ENCODE data around the gene NKX2-1. TPM values are rescaled to one million over a fixed set of nuclear protein-coding genes. Genes with fewer than 3 reads are reported as not detected.
"Not testable (repeated sequence)": the region's sequence is repeated elsewhere in the genome, so short reads cannot be mapped to it uniquely, and the experiment has no call there.

Gene NKX2-1
- total RNA-seq, 1 experiment from 2014 or later: not detected

DNA sequence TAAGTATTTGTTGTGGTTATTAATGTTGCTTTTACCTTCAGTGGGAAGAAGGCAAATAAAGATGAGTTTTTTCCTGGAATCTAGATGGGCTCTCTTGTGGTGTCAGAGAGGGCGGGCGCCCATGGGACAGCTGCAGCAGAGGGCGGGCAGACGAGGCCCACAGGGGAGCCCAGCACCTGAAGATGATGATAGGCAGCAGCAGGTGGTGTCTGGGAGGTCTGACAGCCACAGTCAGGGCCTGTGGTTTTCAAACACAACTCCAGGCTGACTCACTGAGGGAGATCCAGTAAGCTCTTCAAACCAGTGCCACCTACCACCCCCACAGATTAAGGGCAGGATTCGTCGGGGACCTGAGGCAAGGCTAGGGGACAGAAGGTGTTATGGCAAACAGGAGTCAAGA lies 42.8 kb downstream of the NKX2-1 start:
- no peak overlapping the region for H3K27ac ChIP-seq (ENCODE audit: insufficient read length, low read depth, low read length)
- H3K9me3 Mint-ChIP-seq: no peaks in the 10 kb centered on the region

DNA sequence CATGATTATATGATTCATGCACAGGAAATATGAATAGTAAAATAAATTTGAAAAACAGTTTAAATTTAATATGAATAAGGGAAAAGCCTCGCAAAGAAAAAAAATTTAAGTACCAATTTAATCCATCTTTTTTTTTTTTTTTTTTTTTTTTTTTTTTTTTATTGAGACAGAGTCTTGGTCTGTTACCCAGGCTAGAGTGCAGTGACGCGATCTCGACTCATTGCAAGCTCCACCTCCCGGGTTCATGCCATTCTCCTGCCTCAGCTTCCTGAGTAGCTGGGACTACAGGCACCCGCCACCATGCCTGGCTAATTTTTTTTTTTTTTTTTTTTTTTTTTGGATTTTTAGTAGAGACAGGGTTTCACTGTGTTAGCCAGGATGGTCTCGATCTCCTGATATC lies 44.0 kb downstream of the NKX2-1 start:
- not testable (repeated sequence) for H2AFZ ChIP-seq (ENCODE audit: low read length)

More for the DNA sequence above, 42.8 kb downstream of the NKX2-1 start:
- H3K9ac ChIP-seq (ENCODE audit: extremely low read depth, insufficient read length, low read length): no peak overlapping the region
- no peak overlapping the region for H2BK15ac ChIP-seq (ENCODE audit: low read depth, low read length)
- no peak overlapping the region for H2BK12ac ChIP-seq (ENCODE audit: insufficient read length, low read depth, low read length)
- no peaks in the 10 kb centered on the region for H3K4me1 ChIP-seq (ENCODE audit: insufficient read depth, low read length)
- no peak overlapping the region for H2BK5ac ChIP-seq (ENCODE audit: insufficient read length, low read length)
- no peak overlapping the region for H2AFZ ChIP-seq (ENCODE audit: low read length)
- no peaks in the 10 kb centered on the region for H3K23me2 ChIP-seq (ENCODE audit: insufficient read length, low read depth, low read length, poor library complexity, severe bottlenecking)
- no peak overlapping the region for H2AK5ac ChIP-seq (ENCODE audit: insufficient read length, low read length)
- H3K4ac ChIP-seq (ENCODE audit: low read depth, low read length): no peak overlapping the region
- peak overlapping the region in 1 of 3 experiments; percentile 42; a peak in 1 of 7 replicates for H3K27ac Mint-ChIP-seq
- H4K8ac ChIP-seq (replicated peaks; ENCODE audit: insufficient read length, low read depth, low read length): no peak overlapping the region
- H3K23ac ChIP-seq (ENCODE audit: insufficient read length, low read depth, low read length): no peak overlapping the region
- TF ChIP-seq, protein P1, sequence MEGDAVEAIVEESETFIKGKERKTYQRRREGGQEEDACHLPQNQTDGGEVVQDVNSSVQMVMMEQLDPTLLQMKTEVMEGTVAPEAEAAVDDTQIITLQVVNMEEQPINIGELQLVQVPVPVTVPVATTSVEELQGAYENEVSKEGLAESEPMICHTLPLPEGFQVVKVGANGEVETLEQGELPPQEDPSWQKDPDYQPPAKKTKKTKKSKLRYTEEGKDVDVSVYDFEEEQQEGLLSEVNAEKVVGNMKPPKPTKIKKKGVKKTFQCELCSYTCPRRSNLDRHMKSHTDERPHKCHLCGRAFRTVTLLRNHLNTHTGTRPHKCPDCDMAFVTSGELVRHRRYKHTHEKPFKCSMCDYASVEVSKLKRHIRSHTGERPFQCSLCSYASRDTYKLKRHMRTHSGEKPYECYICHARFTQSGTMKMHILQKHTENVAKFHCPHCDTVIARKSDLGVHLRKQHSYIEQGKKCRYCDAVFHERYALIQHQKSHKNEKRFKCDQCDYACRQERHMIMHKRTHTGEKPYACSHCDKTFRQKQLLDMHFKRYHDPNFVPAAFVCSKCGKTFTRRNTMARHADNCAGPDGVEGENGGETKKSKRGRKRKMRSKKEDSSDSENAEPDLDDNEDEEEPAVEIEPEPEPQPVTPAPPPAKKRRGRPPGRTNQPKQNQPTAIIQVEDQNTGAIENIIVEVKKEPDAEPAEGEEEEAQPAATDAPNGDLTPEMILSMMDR (conservative IDR thresholded peaks at IDR 0.05): no peak
- H3K14ac ChIP-seq (ENCODE audit: insufficient read depth, low read length): no peak overlapping the region
- H3K4me2 ChIP-seq (ENCODE audit: insufficient read depth, insufficient read length, low read length): no peak overlapping the region
- H3K9me3 ChIP-seq (ENCODE audit: control insufficient read depth, low read depth, low read length): no peaks in the 10 kb centered on the region
- no peaks in the 10 kb centered on the region for H3K79me2 ChIP-seq (ENCODE audit: insufficient read depth, low read length)
- H3K18ac ChIP-seq (ENCODE audit: insufficient read length, low read depth, low read length): no peak overlapping the region
- H3K56ac ChIP-seq (ENCODE audit: insufficient read length, low read depth, low read length): no peak overlapping the region
- no peaks in the 10 kb centered on the region for H3K27me3 ChIP-seq (ENCODE audit: insufficient read depth, low read length)
- no peak overlapping the region for H4K5ac ChIP-seq (ENCODE audit: insufficient read length, low read depth, low read length)
- H4K20me1 ChIP-seq (ENCODE audit: control insufficient read depth, insufficient read depth, insufficient read length): no peaks in the 10 kb centered on the region
- DNase-seq: no peak
- WGBS (ENCODE audit: extremely low coverage, insufficient read length, low lambda C conversion rate): no CpG with 5 or more reads among the region's 6 CpGs
- no peak overlapping the region for H3K4me3 Mint-ChIP-seq
- H4K91ac ChIP-seq (ENCODE audit: insufficient read length, low read depth, low read length): no peak overlapping the region
- no peak overlapping the region for H2BK20ac ChIP-seq (ENCODE audit: low read depth, low read length, poor library complexity, severe bottlenecking)
- no peaks in the 10 kb centered on the region for H3K4me1 Mint-ChIP-seq
- no peaks in the 10 kb centered on the region; a peak in 1 of 7 replicates for H3K36me3 Mint-ChIP-seq (ENCODE audit: insufficient read depth in 1 of 3, low read depth in 3 of 3)
- H2BK120ac ChIP-seq (ENCODE audit: low read depth, low read length, poor library complexity, severe bottlenecking): no peak overlapping the region
- no peaks in the 10 kb centered on the region for H3K79me1 ChIP-seq (ENCODE audit: insufficient read depth, low read depth, low read length, poor library complexity, severe bottlenecking)
- peaks cover 68% of the 10 kb centered on the region for H3K27me3 Mint-ChIP-seq (ENCODE audit: low read depth)
- H3T11ph ChIP-seq (ENCODE audit: low read length): no peak overlapping the region

More for the DNA sequence above, 44.0 kb downstream of the NKX2-1 start:
- not testable (repeated sequence) for H3K27me3 ChIP-seq (ENCODE audit: insufficient read depth, low read length); H3T11ph ChIP-seq (ENCODE audit: low read length); H3K18ac ChIP-seq (ENCODE audit: insufficient read length, low read depth, low read length); H4K5ac ChIP-seq (ENCODE audit: insufficient read length, low read depth, low read length); H2BK12ac ChIP-seq (ENCODE audit: insufficient read length, low read depth, low read length); H2BK15ac ChIP-seq (ENCODE audit: low read depth, low read length); H4K20me1 ChIP-seq (ENCODE audit: control insufficient read depth, insufficient read depth, insufficient read length); H3K27ac ChIP-seq (ENCODE audit: insufficient read length, low read depth, low read length); H2BK120ac ChIP-seq (ENCODE audit: low read depth, low read length, poor library complexity, severe bottlenecking); DNase-seq; H4K8ac ChIP-seq (replicated peaks; ENCODE audit: insufficient read length, low read depth, low read length); H2AK5ac ChIP-seq (ENCODE audit: insufficient read length, low read length); H3K9me3 Mint-ChIP-seq; H3K79me1 ChIP-seq (ENCODE audit: insufficient read depth, low read depth, low read length, poor library complexity, severe bottlenecking); H3K36me3 Mint-ChIP-seq (ENCODE audit: insufficient read depth in 1 of 3, low read depth in 3 of 3); H3K4me1 ChIP-seq (ENCODE audit: insufficient read depth, low read length); H3K4me2 ChIP-seq (ENCODE audit: insufficient read depth, insufficient read length, low read length); H3K23ac ChIP-seq (ENCODE audit: insufficient read length, low read depth, low read length); H3K56ac ChIP-seq (ENCODE audit: insufficient read length, low read depth, low read length); H3K23me2 ChIP-seq (ENCODE audit: insufficient read length, low read depth, low read length, poor library complexity, severe bottlenecking); H3K4me3 Mint-ChIP-seq; H3K9ac ChIP-seq (ENCODE audit: extremely low read depth, insufficient read length, low read length); H2BK20ac ChIP-seq (ENCODE audit: low read depth, low read length, poor library complexity, severe bottlenecking); H3K4ac ChIP-seq (ENCODE audit: low read depth, low read length); H3K27ac Mint-ChIP-seq; H3K14ac ChIP-seq (ENCODE audit: insufficient read depth, low read length); H3K9me3 ChIP-seq (ENCODE audit: control insufficient read depth, low read depth, low read length); H4K91ac ChIP-seq (ENCODE audit: insufficient read length, low read depth, low read length); H3K4me1 Mint-ChIP-seq; H3K79me2 ChIP-seq (ENCODE audit: insufficient read depth, low read length); H2BK5ac ChIP-seq (ENCODE audit: insufficient read length, low read length)
- peaks cover 65% of the 10 kb centered on the region for H3K27me3 Mint-ChIP-seq (ENCODE audit: low read depth)
- no CpG with 5 or more reads among the region's 7 CpGs for WGBS (ENCODE audit: extremely low coverage, insufficient read length, low lambda C conversion rate)
